H1 (cell line): ENCODE results near the gene PML. TPM values are rescaled to one million over a fixed set of nuclear protein-coding genes. Genes with fewer than 3 reads are reported as not detected.

Experiments used
- EZH2 ChIP-seq: fragments of 200-600 bp; sonication (generic); IDR thresholded peaks from 2 replicates; pipeline ENCODE4 v1.7.1; 2012; ENCODE audit warnings: low read depth, mild to moderate bottlenecking, moderate library complexity, low read length, inconsistent platforms; ENCODE audit not compliant: severe bottlenecking
- KDM5A ChIP-seq: fragments of 200-600 bp; IDR thresholded peaks from 2 replicates; pipeline ENCODE4 v1.7.1; 2012; ENCODE audit warnings: mild to moderate bottlenecking, low read length, inconsistent platforms, mixed read lengths
- RBBP5 ChIP-seq: IDR thresholded peaks from 2 replicates; pipeline ENCODE4 v1.7.1; 2012; ENCODE audit warnings: low read depth, mild to moderate bottlenecking, inconsistent platforms, low read length, moderate library complexity, borderline replicate concordance
- RNF2 ChIP-seq: fragments of 200-900, 300-1000 bp; sonication (generic); IDR thresholded peaks from 2 replicates; pipeline ENCODE4 v1.7.1; 2016; ENCODE audit warnings: borderline replicate concordance, low read depth, mild to moderate bottlenecking, antibody characterized with exemption, low read length; ENCODE audit not compliant: poor library complexity, severe bottlenecking; ENCODE audit errors: missing control alignments
- SIRT6 ChIP-seq: IDR thresholded peaks from one replicate; pipeline ENCODE4 v1.7.1; 2012; ENCODE audit warnings: low read length, inconsistent platforms
- TEAD4 ChIP-seq: IDR thresholded peaks from 2 replicates; pipeline ENCODE4 v1.6.1; 2012; ENCODE audit warnings: low read depth, low read length, inconsistent platforms, mixed read lengths
- polyA plus RNA-seq, 7 experiments: library from polyadenylated mRNA; depleted of rRNA in 3 of 7; stranded (reverse) in 5 of 7; unstranded in 2 of 7; fragments of >200 nt in 5 of 7; fragments of 200-250 nt in 2 of 7; gene quantifications; 1 replicate in 5 of 7; 2 replicates in 1 of 7; 4 replicates in 1 of 7; pipeline versions ENCODE4 v1.2.1 to v1.2.3, GENCODE V29; 2011 to 2013; ENCODE audit warnings: missing spikeins in 2 of 7, mixed read lengths in 2 of 7
- total RNA-seq: library from RNA; stranded (reverse); fragmentation: NEBNext Ultra II Directional; extraction: Animal tissue kit (Norgen Biotek cat#: 25700); gene quantifications from 2 replicates; pipeline ENCODE4 v1.2.1, GENCODE V29; 2021

The PML gene
- total and polyA plus RNA-seq, 2 of the 8 experiments (the other 6 are each of a cell fraction or from before 2014, with no cell fraction given), result 14.9 to 30.3 TPM

GRCh38 chr15:74045636-74046274, 51.2 kb downstream of the PML start (continued):
- no peak for TF ChIP-seq KDM5A
- TF ChIP-seq RNF2, result no peak
- TF ChIP-seq SIRT6, result no peak
- TF ChIP-seq TEAD4, result no peak
- TF ChIP-seq RBBP5, result no peak
- no peak for TF ChIP-seq EZH2
